Fibroblast of lung (primary cell): ENCODE data around the gene FGR.

ENCODE experiments used
- EZH2 ChIP-seq: IDR thresholded peaks from 2 replicates; pipeline ENCODE4 v1.5.1; 2012; ENCODE audit warnings: low read length, control low read depth, mild to moderate bottlenecking; ENCODE audit errors: missing control alignments
- TF ChIP-seq, protein P1 (sequence below), 2 donors: IDR thresholded peaks in 1 of 2; conservative IDR thresholded peaks in 1 of 2; 1 replicate in 1 of 2; 2 replicates in 1 of 2; pipeline ENCODE4 v1.5.1; 2011 to 2012; ENCODE audit warnings: low read length in 2 of 2, control low read depth in 1 of 2, inconsistent platforms in 1 of 2, low read depth in 1 of 2, mild to moderate bottlenecking in 1 of 2

DNA sequence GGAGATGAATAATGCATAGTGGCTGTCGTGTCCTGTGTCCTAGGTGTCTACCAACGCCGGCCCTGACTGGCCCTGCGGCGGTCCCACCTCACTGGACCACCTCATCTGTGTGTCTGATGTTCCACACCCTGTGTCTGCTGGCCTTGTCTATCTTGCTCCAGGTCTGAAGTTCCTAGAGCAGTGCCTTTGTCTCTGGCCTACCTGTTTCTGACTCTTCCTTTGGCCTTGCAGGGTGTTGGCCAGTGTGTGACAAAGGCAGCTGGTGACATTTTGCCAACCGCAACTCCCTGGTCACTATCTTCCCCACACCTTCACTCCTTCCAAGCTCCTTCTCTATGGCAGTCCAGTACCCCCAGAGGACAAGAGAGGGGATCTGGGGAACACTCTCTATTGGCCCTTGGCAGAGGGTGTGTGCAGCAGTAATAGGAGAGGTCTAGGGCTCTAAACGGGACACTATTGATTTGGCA is 29.7 kb downstream of the FGR start:
- TF ChIP-seq, protein P1, sequence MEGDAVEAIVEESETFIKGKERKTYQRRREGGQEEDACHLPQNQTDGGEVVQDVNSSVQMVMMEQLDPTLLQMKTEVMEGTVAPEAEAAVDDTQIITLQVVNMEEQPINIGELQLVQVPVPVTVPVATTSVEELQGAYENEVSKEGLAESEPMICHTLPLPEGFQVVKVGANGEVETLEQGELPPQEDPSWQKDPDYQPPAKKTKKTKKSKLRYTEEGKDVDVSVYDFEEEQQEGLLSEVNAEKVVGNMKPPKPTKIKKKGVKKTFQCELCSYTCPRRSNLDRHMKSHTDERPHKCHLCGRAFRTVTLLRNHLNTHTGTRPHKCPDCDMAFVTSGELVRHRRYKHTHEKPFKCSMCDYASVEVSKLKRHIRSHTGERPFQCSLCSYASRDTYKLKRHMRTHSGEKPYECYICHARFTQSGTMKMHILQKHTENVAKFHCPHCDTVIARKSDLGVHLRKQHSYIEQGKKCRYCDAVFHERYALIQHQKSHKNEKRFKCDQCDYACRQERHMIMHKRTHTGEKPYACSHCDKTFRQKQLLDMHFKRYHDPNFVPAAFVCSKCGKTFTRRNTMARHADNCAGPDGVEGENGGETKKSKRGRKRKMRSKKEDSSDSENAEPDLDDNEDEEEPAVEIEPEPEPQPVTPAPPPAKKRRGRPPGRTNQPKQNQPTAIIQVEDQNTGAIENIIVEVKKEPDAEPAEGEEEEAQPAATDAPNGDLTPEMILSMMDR (conservative IDR thresholded peaks at IDR 0.05 in 1 of 2, IDR thresholded peaks at IDR 0.05 in 1 of 2; ENCODE audit: low read depth in 1 of 2, low read length in 2 of 2), result no peak
- no peak for TF ChIP-seq EZH2
